Mucosa of rectum (tissue), 2 donors: ENCODE measurements around the gene GRWD1.

Experiments
- H3K27ac ChIP-seq, 2 donors: one replicate each; pipeline ENCODE4 v1.7.0; 2013; ENCODE audit warnings: inconsistent platforms in 2 of 2, low read depth in 2 of 2, low read length in 2 of 2
- H3K27me3 ChIP-seq, 2 donors: one replicate each; pipeline ENCODE4 v1.7.0; 2013; ENCODE audit warnings: low read length in 2 of 2; ENCODE audit not compliant: control insufficient read depth in 2 of 2, insufficient read depth in 2 of 2
- H3K36me3 ChIP-seq, 2 donors: one replicate each; pipeline ENCODE4 v1.7.0; 2013; ENCODE audit warnings: low read length in 2 of 2; ENCODE audit not compliant: control insufficient read depth in 2 of 2, insufficient read depth in 2 of 2
- H3K4me1 ChIP-seq, 2 donors: one replicate each; pipeline ENCODE4 v1.7.0; 2013; ENCODE audit warnings: low read length in 2 of 2, mild to moderate bottlenecking in 1 of 2; ENCODE audit not compliant: control insufficient read depth in 2 of 2, insufficient read depth in 2 of 2
- H3K4me3 ChIP-seq, 2 donors: one replicate each; pipeline ENCODE4 v1.7.0; 2013; ENCODE audit warnings: low read length in 2 of 2
- H3K9ac ChIP-seq, 2 donors: one replicate each; pipeline ENCODE4 v1.7.0; 2013; ENCODE audit warnings: low read length in 2 of 2, low read depth in 1 of 2, mild to moderate bottlenecking in 1 of 2
- H3K9me3 ChIP-seq, 2 donors: one replicate each; pipeline ENCODE4 v1.7.0; 2013; ENCODE audit warnings: low read length in 2 of 2; ENCODE audit not compliant: control insufficient read depth in 2 of 2
- donor health status: healthy.
- donor health status: Normal muscosa, but diverticular disease.

Gene GRWD1

GRCh38 chr19:48501494-48502349 is 55.9 kb downstream of the GRWD1 start:
- Histone ChIP-seq H3K27me3 (peaks cover 4 to 24% of the 10 kb centered on the region in 2 donors), H3K27ac (peak overlapping the region in 1 of 2 donors; percentile 32), H3K9ac (peak overlapping the region in 1 of 2 donors; percentile 41), H3K4me1 (peaks cover 0 to 3% of the 10 kb centered on the region in 2 donors), H3K9me3 (no peaks in the 10 kb centered on the region), H3K4me3 (peak overlapping the region in 1 of 2 donors; percentile 57), H3K36me3 (no peaks in the 10 kb centered on the region)

- Histone ChIP-seq H3K4me1 (peaks cover 0 to 3% of the 10 kb centered on the region in 2 donors), H3K9ac (no peak overlapping the region), H3K36me3 (no peaks in the 10 kb centered on the region), H3K4me3 (peak overlapping the region in 1 of 2 donors; percentile 22), H3K27me3 (peaks cover 4 to 24% of the 10 kb centered on the region in 2 donors), H3K9me3 (no peaks in the 10 kb centered on the region), H3K27ac (no peak overlapping the region)
Observed at GRCh38 chr19:48502350-48503018, 56.7 kb downstream of the GRWD1 start.

GRCh38 chr19:48506138-48506733 is 60.5 kb downstream of the GRWD1 start:
- Histone ChIP-seq H3K36me3 (no peaks in the 10 kb centered on the region), H3K4me1 (peaks cover 0 to 3% of the 10 kb centered on the region in 2 donors), H3K27me3 (peaks cover 6 to 29% of the 10 kb centered on the region in 2 donors), H3K9me3 (no peaks in the 10 kb centered on the region), H3K9ac (no peak overlapping the region), H3K4me3 (no peak overlapping the region), H3K27ac (no peak overlapping the region)
